Activated CD4-positive, alpha-beta T cell treated with anti-CD3 and anti-CD28 coated beads, Interleukin-2, amount 50 U/mL, for 4 hours (primary cell): ENCODE data around the gene HNF1A.
"Not testable (repeated sequence)": the region's sequence is repeated elsewhere in the genome, so short reads cannot be mapped to it uniquely, and the experiment has no call there.

Experiments
- DNase-seq, 2 experiments: peaks; one replicate each; pipeline ENCODE4 v3.0.0-alpha.2; 2020

The HNF1A gene

GRCh38 chr12:120978296-120979219 lies at the start of gene HNF1A:
Gene HNF1A (plus strand): TSS chr12:120978543. CDS start chr12:120978769, 226 bp downstream.
- no peak for DNase-seq

GRCh38 chr12:120928864-120929652 lies 49.3 kb upstream of the HNF1A start:
- no peak for DNase-seq

- DNase-seq, result no peak
Observed at GRCh38 chr12:120930032-120930431, 48.3 kb upstream of the HNF1A start.

GRCh38 chr12:120932058-120932457 lies 46.3 kb upstream of the HNF1A start:
- no peak for DNase-seq

GRCh38 chr12:120932956-120933526 lies 45.3 kb upstream of the HNF1A start:
- no peak for DNase-seq

- no peak for DNase-seq
Observed at GRCh38 chr12:120933786-120934185, 44.6 kb upstream of the HNF1A start.

GRCh38 chr12:120936197-120936596 lies 42.1 kb upstream of the HNF1A start:
- DNase-seq, result no peak

GRCh38 chr12:120938496-120938895 lies 39.8 kb upstream of the HNF1A start:
- no peak for DNase-seq

- no peak for DNase-seq
Observed at GRCh38 chr12:120939523-120939922, 38.8 kb upstream of the HNF1A start.

- no peak for DNase-seq
Observed at GRCh38 chr12:120940006-120940405, 38.3 kb upstream of the HNF1A start.

- DNase-seq, result no peak
Observed at GRCh38 chr12:120940799-120941198, 37.5 kb upstream of the HNF1A start.

GRCh38 chr12:120941412-120941811 lies 36.9 kb upstream of the HNF1A start:
- no peak for DNase-seq

GRCh38 chr12:120941846-120942405 lies 36.4 kb upstream of the HNF1A start:
- DNase-seq, result no peak

- DNase-seq, result no peak
Observed at GRCh38 chr12:120943482-120943881, 34.9 kb upstream of the HNF1A start.

- DNase-seq, result peak; percentile 61
Observed at GRCh38 chr12:120944645-120945217, 33.6 kb upstream of the HNF1A start.

GRCh38 chr12:120945516-120945915 lies 32.8 kb upstream of the HNF1A start:
- DNase-seq, result not testable (repeated sequence)

GRCh38 chr12:120950260-120950799 lies 28.0 kb upstream of the HNF1A start:
- DNase-seq, result not testable (repeated sequence)

- no peak for DNase-seq
Observed at GRCh38 chr12:120950807-120951206, 27.5 kb upstream of the HNF1A start.

GRCh38 chr12:120955232-120955631 lies 23.1 kb upstream of the HNF1A start:
- DNase-seq, result no peak

- DNase-seq, result no peak
Observed at GRCh38 chr12:120956579-120957300, 21.6 kb upstream of the HNF1A start.

GRCh38 chr12:120959111-120959878 lies 19.0 kb upstream of the HNF1A start:
- no peak for DNase-seq
